ENCODE data around the gene CHN2.

CHN2 gene

DNA sequence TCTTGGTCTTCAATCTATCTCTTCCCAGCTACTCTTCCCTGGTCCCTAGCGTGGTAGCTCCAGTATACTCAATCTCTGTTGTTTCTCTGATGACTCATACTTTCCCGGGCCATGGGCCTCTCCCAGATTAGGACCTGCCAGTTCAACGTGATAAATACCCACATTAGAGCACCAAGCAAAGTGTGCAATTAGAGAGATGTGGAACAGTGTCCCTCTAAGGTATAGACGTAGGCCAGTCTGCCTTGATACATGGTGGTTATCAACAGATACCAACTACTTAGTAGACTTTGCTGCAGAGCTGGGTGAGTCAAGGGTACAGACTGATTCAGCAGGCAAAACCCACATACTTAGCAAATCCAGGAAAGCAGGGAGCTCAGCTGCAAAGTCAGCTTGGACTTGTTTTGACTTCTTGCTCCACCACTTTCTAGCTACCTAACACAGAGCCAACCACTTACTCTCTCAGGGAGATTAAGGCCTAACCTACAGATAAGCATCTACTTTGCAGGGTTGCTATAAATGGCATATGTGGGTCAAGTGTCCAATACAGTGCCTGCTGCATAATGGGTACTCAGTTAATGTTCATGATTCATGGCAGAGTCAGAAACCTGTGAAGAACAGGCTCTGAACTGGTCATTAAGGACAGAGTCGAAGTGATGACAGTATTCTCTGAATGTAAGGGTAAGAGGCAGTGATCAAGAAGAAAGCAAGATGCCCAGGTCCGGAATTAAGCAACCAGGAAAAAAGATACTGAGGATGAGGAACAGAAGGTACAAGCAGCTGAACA, 176.1 kb downstream of the CHN2 start:
- peak; percentile 74 for FAIRE-seq

DNA sequence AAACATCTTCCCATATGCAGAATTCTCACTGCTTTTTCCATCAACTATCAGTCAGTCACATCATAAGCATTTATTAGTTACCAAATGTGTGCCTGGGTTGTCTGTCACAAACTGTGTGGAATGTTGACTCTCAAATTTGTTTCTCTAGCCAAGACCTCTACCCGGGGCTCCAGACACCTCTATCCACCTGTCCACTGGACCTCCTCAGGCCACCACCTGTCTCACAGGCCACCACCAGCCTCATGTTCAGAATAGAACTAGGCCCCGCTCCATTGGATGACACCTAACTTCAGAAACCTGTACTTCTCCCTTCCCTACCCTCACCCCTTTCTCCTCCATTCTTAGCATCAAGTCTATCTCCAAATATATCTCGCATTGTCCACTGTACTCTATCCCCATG, 176.9 kb downstream of the CHN2 start:
- FAIRE-seq = no peak

- FAIRE-seq = no peak
Observed at GRCh38 chr7:29372351-29373090, 177.9 kb downstream of the CHN2 start.

- FAIRE-seq = peak; percentile 97
Observed at GRCh38 chr7:29375641-29376562, 181.3 kb downstream of the CHN2 start.

GRCh38 chr7:29377718-29378117, 183.1 kb downstream of the CHN2 start:
- no peak for FAIRE-seq

DNA sequence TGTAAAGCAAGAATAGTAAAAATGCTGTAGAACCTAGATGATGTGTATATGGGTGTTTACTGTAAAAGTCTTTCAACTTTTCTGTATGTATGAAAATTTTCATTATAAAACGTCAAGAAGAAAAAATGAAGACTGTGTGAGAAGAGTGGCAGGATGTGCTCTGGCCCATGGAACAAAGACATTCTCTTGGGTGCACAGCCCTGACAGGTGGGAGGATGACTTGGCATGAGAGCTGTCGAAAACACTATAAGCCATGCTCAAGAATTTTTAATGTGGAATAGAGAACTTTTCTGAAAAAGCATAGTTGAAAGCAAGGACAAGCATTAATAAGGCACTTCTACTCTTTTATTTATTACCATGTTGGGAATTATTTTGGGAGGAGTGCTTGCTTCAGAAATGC, 185.0 kb downstream of the CHN2 start:
- no peak for FAIRE-seq

- no peak for FAIRE-seq
Observed at GRCh38 chr7:29381206-29382094, 186.9 kb downstream of the CHN2 start.

DNA sequence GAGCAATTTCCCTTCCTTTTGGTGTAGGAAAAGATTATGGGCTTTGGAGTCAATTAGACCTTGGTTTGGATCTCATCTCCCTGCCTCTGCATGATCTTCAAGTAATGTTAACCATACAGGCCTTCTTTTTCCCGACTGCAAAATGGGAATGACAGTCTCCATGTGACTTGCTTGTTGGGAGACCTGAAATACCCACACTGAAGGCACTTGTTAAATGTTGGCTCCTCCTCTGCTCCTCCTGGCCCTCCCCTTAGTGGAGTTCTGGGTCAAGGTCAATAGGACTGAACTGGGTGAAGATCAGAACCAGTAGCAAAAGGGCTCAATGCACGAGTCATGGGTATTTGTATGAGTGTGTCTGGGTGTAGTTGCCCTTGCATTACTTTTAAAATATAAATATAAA, 189.7 kb downstream of the CHN2 start:
- FAIRE-seq = no peak

DNA sequence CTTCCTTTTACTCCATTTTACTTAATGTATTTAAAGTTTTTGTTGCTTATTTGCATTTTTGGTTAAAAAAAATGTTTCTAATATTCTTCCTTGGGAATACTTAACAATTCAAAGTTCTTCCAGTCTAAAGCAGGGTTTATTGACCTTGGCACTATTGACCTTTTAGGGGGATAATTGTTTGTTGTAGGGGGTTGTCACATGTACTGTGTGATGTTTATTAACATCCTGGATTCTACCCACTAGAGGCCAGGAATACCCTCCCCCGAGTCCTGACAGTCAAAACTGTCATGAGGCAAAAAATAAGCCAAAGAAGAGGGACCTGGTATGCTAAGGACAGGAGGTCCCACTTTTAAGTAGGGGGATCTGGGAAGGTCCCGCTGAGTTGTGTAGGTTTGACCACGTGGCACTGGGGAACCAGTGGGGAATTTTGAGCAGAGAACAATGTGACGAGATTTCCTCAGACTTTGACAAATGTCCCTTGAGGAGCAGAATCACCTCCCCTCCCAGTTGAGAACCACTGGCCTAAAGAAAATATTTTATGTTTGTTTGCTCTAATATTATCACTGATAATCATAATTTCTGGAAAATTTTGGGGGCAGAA, 190.7 kb downstream of the CHN2 start:
- no peak for FAIRE-seq

- no peak for FAIRE-seq
Observed at GRCh38 chr7:29386196-29386765, 191.7 kb downstream of the CHN2 start.

- no peak for FAIRE-seq
Observed at GRCh38 chr7:29391262-29391661, 196.7 kb downstream of the CHN2 start.

DNA sequence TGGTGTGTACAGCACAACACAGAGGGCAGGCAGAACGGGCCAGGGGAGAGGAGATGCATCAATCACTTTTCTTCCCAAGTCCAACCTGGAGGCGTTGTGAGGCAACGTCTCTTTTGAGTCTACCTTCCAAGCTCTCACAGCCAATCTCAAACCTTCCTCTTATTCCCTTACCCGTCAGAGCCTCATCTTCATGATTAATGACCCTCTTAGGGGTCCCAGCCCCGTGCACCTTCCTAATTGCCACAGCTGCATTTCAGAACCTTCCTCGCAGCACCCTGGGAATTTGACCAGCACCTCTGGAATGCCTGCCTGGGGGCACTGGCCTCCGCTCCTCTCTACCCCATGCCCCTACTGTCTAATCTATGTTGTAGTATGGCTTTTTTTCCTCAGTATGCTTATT, 199.7 kb downstream of the CHN2 start:
- FAIRE-seq = no peak

GRCh38 chr7:29396563-29396962, 202.0 kb downstream of the CHN2 start:
- FAIRE-seq = no peak

DNA sequence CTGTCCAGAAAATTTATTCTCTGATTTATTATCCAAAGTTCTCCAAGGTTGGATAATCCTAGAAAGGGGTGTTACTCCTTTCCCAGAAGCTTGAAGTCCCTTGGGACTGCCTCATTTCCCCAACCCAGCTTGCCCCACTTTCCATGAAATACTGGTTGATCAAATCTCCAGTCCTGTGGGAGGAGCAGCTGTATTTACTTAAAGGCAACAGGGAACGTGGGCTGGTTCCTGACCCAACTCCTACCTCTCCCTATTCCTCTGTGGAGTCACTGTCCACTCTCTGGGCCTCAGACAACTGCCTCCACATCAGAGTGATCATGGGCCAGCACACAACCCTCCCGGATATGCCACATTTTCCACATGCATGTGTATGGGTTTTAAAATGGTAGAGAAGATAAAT, 202.8 kb downstream of the CHN2 start:
- FAIRE-seq = no peak

DNA sequence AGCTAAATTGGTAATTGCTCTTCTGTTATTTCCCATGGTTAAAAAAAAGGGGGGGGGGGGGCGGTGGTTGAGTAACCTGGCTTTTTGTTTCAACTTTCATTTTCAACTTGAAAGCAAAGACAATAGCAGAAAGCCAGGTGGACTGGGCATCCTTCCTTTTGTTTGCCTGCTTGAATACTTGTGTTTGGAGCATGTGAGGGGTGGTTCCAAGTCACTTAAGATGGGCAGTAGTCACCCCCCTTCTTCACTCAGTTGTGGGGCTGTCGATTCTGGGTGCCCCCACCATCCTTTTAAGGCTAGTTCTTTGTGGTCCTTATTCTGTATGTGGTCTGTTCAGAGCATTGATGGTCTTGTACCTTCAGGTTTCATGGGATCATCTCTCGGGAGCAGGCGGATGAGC, 203.4 kb downstream of the CHN2 start:
- FAIRE-seq = no peak

GRCh38 chr7:29400437-29400836, 205.9 kb downstream of the CHN2 start:
- no peak for FAIRE-seq

DNA sequence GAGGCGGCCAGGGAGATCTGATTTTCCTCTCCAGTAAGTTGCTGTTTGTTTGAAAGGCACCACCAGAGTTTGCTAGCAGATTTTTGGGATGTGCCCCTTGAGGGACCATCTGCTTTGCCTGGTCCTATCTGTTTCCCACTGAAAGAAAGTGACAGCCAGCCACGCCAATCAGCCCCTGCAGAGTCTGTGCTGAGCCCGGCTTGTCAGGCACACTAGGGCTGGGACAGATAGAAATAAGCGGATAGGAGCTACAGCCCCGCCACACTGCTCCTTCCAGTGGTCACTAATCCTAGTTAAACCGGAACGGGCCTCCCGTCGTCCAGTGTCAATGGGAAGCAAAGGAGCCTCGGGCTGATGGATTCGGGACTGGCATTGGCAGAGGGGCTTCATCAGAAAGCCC, 207.2 kb downstream of the CHN2 start:
- FAIRE-seq = no peak

- no peak for FAIRE-seq
Observed at GRCh38 chr7:29405891-29406290, 211.3 kb downstream of the CHN2 start.

- no peak for FAIRE-seq
Observed at GRCh38 chr7:29406366-29406765, 211.8 kb downstream of the CHN2 start.

- FAIRE-seq = peak; percentile 99
Observed at GRCh38 chr7:29408841-29409243, 214.3 kb downstream of the CHN2 start.

- no peak for FAIRE-seq
Observed at GRCh38 chr7:29410996-29411395, 216.4 kb downstream of the CHN2 start.

- no peak for FAIRE-seq
Observed at GRCh38 chr7:29412912-29413311, 218.3 kb downstream of the CHN2 start.
